Limb (tissue), 2 donors: ENCODE results near the gene GTF3C1.

Experiments used
- DNase-seq, 2 donors: peaks; one replicate each; pipeline ENCODE4 v3.0.0-alpha.2; 2016; ENCODE audit errors: extremely low spot score in 2 of 2

GTF3C1 gene

GRCh38 chr16:27561216-27561615 is 11.5 kb upstream of the GTF3C1 start:
- DNase-seq, result no peak

GRCh38 chr16:27558932-27559331 is 9.2 kb upstream of the GTF3C1 start:
- DNase-seq, result no peak

- no peak for DNase-seq
These were observed 8.7 kb upstream of the GTF3C1 start for GRCh38 chr16:27558434-27558833.

GRCh38 chr16:27556471-27556870 is 6.8 kb upstream of the GTF3C1 start:
- DNase-seq, result no peak

GRCh38 chr16:27551036-27551435 is 1.3 kb upstream of the GTF3C1 start:
- DNase-seq, result no peak

GRCh38 chr16:27550582-27550920 is 838 bp upstream of the GTF3C1 start:
- DNase-seq, result peak in 1 of 2 donors; percentile 7

GRCh38 chr16:27549464-27549745 is 308 bp downstream of the GTF3C1 start:
- DNase-seq, result no peak

- no peak for DNase-seq
These were observed 1.9 kb downstream of the GTF3C1 start for GRCh38 chr16:27547851-27548250.

- peak in 1 of 2 donors; percentile 35 for DNase-seq
These were observed 2.6 kb downstream of the GTF3C1 start for GRCh38 chr16:27547134-27547533.

- no peak for DNase-seq
These were observed 5.0 kb downstream of the GTF3C1 start for GRCh38 chr16:27544671-27545070.

- DNase-seq, result no peak
These were observed 5.9 kb downstream of the GTF3C1 start for GRCh38 chr16:27543801-27544200.

GRCh38 chr16:27539636-27540035 is 10.1 kb downstream of the GTF3C1 start:
- DNase-seq, result no peak

- DNase-seq, result no peak
These were observed 10.6 kb downstream of the GTF3C1 start for GRCh38 chr16:27539120-27539519.

GRCh38 chr16:27538528-27538927 is 11.2 kb downstream of the GTF3C1 start:
- no peak for DNase-seq

GRCh38 chr16:27534256-27534655 is 15.5 kb downstream of the GTF3C1 start:
- DNase-seq, result no peak

- peak in 1 of 2 donors; percentile 13 for DNase-seq
These were observed 17.6 kb downstream of the GTF3C1 start for GRCh38 chr16:27531826-27532800.

- DNase-seq, result no peak
These were observed 18.5 kb downstream of the GTF3C1 start for GRCh38 chr16:27531186-27531585.

- DNase-seq, result no peak
These were observed 19.8 kb downstream of the GTF3C1 start for GRCh38 chr16:27529962-27530361.

- DNase-seq, result no peak
These were observed 21.4 kb downstream of the GTF3C1 start for GRCh38 chr16:27528294-27528693.

- DNase-seq, result no peak
These were observed 23.5 kb downstream of the GTF3C1 start for GRCh38 chr16:27526180-27526579.

- DNase-seq, result no peak
These were observed 27.5 kb downstream of the GTF3C1 start for GRCh38 chr16:27522173-27522707.

GRCh38 chr16:27520982-27521673 is 28.6 kb downstream of the GTF3C1 start:
- peak; percentile 41 to 64 for DNase-seq

GRCh38 chr16:27518226-27518625 is 31.5 kb downstream of the GTF3C1 start:
- no peak for DNase-seq
